ENCODE results near the gene TPRA1.
"Not testable (repeated sequence)": the region's sequence is repeated elsewhere in the genome, so short reads cannot be mapped to it uniquely, and the experiment has no call there.

Gene TPRA1

DNA sequence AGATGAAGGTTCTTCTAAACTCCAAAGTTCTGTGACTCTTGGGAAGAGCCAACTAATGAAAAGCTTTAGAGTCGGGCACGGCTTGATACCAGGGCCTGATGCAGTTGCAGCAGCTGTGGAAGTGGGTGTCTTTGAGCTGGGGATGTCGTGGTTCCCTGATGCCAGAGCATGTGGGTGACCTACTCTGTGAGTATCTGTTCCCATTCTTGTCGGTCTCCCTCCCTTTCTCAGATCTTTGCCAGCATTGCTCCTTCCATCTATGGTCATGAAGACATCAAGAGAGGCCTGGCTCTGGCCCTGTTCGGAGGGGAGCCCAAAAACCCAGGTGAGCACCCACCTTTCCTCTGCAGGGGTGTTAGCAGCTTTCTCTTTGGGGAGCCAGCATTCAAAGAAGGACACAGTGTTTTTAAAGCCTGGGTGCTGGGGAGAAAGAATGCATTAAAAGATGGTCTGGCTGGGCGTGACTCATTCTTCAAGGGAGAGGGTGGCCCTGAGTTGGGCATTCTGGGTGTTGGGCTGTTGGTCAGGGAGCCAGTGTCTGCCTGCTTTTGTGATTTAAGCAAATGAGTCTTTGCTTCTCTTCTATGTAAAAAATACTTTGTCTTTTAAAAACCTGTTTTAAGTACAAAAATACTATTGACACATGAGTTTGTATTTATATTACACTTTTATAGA, 25.2 kb upstream of the TPRA1 start:
- DNase-seq: no peak

DNA sequence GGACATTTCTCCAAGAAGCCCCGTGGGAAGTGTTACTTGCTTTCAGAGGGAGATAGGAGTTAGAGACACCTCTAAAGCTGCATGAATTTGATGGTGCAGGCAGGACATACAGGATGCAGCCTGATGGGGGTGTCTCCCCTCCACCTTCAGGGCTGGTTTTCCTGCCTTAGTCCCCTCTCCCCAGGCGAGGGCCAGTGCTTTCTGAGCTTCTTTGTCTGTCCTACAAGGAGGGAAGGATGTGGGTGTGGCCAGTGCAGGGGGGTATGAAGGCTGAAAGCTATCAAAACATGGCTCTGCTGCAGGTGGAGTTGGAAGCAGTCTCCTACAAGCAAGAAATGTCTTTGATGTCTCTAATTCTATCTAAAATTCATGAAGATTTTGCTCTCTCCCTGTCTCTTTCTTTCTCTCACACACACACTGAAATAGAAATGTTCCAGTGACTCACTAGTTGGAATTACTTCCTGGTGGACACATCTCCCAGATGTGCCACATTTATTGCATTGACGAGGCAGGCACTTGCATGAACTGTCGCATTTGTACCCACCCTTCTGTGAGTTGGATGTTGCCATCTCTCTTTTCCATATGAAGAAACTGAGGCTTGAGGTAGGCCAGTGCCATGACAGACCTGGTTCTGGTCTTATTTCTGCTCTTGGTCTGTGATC, 24.5 kb upstream of the TPRA1 start:
- DNase-seq: no peak

DNA sequence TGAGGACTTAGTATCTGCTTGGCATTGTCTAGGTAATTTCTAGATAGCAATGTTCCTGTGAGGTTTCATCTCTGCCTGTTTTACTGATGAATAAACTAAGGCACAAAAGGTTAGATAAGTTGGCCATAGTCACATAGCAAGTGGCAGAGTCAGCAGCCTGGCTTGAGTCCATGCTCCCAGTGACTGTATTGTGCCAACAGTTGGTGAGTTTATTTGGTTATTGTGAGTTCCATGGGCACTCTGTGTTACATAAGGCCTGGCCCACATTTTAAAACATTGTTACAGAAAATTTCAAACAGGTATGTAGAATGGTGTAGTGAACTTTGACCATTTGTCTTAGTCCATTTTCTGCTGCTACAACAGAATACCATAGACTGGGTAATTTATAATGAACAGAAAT, 22.9 kb upstream of the TPRA1 start:
- no peak for DNase-seq

DNA sequence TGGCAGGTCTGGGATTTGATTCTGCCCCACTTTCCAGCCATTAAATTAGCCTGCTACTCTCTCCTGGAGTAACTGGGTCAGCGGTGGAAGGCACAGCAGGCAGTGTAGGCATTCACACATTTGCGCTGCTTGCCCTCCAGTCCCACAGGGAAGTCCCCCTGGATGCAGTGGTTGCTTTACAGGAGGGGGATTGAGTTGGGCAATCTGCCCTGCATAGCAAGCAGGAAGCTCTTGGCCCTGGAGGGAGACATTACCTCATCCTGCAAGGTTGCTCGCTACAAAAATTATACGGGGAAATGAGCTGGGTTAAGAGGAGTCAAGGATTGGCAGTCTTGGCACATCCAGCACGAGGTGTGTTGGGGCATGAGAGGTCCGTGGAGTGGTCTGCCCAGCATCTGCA, 22.4 kb upstream of the TPRA1 start:
- no peak for DNase-seq

DNA sequence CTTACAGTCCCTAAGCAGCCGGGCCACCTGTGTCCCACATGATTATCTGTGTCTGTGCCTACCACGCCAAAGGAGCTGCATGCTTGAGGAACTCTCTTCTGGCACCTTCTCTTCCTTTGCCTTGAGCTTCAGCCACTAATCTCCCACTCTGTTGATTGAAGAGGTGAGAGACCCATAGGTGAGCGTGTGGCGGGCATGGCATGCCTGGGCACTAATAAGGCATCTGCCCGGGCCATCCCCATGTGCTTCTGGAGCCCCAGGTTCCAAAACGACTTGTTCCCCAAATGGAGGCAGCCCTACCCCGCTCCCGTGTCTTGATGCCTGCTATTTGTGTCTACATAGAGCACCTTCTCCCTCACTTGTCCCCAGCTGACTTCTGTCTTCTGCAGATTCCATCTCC, 20.7 kb upstream of the TPRA1 start:
- DNase-seq: no peak

DNA sequence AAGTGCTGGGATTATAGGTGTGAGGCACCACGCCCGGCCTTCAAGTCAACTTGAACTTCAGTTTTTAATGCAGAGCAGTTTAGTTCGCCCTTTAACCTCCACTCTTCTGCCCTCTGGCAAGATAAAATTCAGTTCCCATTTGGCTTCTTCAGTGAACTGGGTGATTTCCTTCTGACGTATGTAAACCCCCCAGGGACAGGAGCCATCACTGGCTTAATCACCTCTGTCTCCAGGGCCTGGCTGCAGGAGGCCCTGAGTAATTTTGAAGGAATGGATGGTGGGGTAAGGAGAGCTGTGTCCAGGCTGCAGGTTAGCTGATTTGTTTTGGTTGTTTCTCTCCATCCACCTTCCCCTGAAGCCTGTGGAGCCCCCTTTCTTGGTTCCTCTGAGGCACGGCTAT, 19.6 kb upstream of the TPRA1 start:
- no peak for DNase-seq

DNA sequence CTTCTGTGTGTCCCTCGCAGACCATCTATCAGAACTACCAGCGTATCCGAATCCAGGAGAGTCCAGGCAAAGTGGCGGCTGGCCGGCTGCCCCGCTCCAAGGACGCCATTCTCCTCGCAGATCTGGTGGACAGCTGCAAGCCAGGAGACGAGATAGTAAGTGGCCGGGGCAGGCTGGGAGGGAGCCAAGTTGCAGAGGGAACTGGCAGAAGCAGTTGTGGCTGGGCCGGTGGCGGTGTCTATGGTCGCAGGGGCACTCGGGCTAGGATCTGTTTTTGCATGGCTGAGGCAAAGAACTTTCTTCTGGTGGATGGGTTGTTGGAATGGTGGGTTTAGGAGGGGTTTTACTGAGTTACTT, 17.8 kb upstream of the TPRA1 start:
- DNase-seq: no peak

DNA sequence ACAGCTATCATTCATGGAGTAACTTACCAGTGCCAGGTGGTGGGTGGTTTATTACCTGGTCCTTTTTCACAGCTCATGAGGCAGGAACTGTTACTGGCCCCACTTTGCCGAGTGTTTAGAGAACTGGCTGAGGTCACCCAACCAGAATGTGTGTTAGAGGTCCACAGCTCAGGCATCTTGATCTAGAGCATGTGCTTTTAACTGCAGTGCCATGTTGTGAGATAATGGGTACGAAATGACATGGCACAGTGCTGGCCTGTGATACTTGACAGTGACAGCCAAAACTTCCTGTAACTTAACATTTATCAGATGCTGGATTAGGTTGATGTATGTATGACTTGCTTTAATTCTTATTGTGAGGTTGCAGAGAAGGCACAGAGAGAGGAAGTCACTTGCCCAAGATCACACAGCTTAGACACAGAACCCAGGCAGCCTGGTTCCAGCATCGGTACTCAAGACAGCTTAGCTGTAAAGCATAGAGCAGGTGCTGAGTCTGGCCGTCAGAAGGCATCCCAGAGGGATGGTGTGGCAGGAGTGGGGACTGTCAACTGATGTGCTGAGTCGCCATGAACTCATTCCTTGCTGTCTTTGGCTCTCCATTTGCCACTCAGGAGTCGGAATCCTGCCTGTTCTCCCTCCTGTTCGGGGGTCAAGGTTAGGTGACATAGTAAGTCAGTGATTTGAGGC, 17.3 kb upstream of the TPRA1 start:
- DNase-seq: no peak

DNA sequence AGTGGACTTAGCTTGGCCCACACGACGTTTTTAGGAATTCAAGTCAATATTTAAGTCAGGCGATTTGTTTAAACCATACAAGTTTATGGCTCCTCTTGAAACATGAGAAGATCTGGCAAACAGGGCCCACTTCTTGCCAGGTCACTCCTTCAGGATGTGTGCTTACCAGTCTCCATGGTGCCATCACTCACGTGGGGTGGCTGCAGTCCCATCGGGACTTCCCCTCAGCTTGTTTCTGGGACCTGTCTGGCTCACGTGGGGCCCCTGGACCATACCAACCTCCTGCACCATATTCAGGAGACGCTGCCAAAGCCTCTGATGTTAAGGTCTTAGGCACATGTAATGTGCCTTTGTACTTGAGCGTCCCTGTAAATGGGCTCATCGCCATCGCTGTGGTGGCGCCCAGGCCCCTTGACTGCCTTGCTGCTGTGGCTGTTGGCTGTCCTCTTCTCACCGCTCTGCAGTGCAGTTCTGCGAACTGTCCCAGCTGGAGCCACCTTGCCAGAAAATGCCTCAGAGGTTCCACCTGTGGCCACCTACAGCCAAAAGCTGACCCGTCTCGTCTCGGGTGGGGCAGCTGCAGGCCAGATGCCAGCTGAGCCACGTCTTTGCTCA, 16.6 kb upstream of the TPRA1 start:
- DNase-seq: no peak

DNA sequence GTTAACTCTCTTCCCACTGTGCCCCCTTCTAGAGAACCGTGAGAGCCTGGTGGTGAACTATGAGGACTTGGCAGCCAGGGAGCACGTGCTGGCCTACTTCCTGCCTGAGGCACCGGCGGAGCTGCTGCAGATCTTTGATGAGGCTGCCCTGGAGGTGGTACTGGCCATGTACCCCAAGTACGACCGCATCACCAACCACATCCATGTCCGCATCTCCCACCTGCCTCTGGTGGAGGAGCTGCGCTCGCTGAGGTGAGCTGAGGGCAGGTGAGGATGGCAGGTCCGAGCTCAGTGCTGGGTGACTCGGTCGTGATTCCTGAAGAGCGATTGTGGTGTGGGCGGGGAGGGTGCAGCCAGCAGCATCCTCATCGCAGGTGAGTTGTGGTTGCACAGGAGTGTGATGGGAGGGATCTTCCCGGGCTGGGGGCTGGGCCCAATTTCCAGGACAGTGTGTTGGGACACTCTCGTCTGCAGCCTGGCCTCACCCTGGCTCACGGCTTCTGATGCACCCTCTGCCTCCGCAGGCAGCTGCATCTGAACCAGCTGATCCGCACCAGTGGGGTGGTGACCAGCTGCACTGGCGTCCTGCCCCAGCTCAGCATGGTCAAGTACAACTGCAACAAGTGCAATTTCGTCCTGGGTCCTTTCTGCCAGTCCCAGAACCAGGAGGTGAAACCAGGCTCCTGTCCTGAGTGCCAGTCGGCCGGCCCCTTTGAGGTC, 15.7 kb upstream of the TPRA1 start:
- DNase-seq: no peak

DNA sequence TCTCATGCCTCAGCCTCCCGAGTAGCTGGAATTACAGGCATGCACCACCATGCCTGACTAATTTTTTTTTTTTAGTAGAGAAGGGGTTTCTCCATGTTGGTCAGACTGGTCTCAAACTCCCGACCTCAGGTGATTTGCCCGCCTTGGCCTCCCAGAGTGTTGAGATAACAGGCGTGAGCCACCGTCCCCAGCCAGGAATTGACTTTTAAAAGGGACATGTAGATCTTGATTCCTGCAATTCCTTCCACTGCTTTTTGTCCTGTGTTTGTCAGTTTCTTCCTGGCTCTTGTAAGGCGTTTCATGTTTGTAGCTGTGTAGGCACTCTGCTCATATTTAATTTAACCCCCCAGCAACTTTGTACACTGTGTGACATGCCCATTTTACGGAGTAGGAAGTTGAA, 15.0 kb upstream of the TPRA1 start:
- not testable (repeated sequence) for DNase-seq

DNA sequence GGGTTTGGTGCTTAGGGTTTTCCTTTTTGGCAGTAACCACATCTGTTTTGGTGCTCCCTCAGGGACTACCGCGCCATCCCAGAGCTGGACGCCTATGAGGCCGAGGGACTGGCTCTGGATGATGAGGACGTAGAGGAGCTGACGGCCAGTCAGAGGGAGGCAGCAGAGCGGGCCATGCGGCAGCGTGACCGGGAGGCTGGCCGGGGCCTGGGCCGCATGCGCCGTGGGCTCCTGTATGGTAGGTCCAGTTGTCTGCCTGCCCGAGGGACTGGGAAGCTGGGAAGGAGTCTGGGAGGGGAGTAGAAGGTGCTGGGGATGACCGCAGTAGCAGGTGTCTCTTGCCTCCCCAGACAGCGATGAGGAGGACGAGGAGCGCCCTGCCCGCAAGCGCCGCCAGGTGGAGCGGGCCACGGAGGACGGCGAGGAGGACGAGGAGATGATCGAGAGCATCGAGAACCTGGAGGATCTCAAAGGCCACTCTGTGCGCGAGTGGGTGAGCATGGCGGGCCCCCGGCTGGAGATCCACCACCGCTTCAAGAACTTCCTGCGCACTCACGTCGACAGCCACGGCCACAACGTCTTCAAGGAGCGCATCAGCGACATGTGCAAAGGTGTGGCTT, 14.1 kb upstream of the TPRA1 start:
- no peak for DNase-seq

DNA sequence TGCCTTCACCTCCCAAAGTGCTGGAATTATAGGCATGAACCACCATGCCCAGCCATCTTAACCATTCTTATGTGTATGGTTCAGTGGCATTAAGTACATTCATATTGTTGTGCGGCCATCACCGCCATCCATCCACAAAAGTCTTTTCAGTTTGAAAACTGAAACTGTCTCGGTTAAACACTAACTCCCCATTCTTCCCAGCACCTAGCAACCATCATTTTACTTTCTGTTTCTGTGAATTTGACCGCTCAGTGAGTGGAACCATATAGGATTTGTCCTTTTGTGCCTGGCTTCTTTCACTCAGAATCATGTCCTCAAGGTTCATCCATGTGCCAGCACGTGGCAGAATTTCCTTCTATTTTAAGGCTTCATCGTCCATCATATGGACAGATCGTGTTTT, 13.5 kb upstream of the TPRA1 start:
- DNase-seq: no peak

DNA sequence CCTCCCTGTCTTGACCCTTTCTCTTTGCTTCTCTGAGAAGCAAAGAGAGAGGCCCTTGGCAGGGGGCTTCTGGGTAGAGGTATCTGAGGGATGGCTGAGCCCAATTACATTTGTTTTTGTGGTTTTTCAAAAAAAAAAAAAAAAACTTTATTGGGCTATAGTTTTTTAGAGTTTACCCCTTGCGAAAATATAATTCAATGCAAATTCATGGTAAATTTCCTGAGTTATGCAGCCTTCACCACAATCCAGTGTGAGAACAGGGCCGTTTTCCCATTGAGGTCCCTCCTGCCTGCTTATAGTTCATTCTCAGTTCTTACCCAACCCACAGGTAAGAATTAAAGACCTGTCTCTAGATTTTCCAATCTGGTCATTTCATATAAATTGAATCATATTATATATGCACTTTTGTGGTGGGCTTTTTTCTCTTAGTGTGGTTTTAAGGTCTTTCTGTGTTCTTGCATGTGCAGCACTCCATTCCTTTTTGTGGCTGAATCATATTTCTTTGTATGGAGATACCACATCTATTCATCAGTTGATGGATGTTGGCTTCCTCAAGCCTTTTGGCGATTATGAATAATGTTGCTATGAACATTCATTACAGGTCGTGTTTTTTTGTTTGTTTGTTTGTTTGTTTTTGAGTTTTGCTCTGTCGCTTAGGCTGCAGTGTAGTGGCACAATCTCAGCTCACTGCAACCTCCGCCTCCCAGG, 10.4 kb upstream of the TPRA1 start:
- DNase-seq: no peak

DNA sequence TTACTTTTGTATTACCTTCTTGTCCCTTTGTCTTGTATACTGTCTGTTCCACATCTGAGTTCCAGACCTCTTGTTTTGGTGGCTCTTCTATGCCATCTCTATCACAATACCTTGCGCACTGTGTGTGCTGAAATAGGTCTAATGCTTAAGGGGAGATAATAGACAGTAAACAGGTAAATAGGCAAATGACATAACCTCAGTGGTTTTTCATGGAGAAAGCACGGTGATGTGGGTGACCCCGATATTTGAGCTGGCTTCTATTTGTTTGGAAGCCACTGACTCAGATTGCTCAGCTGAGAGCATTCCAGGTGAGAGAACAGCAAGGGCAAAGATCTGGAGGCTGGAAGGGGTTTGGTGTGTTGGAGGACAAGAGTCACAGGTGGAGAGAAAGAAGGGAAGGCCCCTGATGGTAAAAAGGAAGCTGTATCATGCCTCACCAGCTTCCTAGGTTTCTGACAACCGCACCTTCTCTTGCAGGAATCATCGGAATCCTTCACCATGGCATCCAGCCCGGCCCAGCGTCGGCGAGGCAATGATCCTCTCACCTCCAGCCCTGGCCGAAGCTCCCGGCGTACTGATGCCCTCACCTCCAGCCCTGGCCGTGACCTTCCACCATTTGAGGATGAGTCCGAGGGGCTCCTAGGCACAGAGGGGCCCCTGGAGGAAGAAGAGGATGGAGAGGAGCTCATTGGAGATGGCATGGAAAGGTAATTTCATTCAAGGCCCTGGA, 8.5 kb upstream of the TPRA1 start:
- DNase-seq: no peak

DNA sequence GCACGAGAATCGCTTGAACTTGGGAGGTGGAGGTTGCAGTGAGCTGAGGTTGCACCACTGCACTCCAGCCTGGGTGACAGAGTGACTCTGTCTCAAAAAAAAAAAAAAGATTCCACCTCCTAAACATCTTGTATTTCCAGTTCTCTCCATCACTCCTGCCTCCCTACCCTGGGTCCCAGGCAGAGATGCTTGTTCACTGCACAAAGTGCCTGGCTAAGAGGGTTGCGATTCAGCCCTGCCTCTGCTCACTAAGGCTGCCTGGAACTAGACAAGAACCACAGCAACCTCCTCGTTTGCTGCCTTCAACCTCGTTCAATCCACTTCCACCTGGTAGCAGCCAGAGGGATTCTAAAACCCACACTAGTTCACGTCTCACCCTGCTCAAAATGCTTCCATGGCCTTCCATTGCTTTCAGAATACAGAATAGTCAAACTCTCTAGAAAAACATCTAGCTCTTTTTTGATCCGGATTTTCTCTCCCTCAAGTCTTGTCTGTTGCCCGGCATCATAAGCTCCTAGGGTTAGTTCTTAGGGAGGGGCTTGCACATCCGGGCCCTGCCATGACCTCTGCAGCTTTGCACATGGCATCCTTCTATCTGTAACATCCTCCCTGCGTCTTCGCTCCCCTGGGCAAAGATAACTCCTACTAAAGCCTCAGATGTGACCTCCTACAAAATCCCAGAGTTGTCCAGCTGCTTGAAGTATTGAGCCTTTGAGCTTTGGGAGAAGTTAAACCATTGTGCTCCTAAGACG, 6.7 kb upstream of the TPRA1 start:
- DNase-seq: peak; percentile 13 to 25

DNA sequence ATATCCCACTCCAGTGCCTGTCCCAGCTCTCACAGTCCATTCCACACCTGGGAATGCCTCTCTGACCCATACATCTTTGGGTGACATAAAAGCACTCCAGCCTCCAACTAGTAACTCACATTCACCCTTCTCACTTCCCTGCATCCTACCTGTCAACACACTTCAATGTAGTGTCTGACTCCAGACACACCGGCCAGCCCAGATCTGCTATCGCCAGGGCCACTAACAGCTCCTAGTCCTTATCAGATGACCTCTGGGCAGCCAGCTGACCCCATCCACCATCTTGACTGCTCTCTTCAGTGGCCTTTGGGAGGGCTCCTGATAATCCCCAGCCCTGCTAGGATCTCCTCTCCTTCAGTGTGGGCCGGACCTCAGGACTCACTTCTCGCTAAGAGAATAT, 4.8 kb upstream of the TPRA1 start:
- DNase-seq: no peak

DNA sequence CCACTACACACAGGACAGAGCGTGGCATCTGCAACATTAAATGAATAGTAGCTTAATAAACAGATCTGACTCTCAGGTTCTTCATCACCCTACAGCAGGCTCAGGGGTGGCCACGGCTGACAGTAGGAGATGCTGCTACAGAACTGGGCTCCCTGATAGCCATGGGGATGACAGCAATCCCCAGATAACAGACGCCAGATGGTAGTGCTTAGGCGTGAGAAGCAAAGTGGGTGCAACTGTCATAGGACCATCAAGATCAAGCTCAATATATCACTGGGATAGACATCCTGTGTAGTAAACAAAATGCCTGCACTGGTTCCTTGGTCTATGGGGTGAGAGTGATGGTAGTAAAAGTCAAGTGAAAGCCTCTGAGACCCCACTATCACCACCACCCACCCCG, 2.6 kb upstream of the TPRA1 start:
- no peak for DNase-seq

DNA sequence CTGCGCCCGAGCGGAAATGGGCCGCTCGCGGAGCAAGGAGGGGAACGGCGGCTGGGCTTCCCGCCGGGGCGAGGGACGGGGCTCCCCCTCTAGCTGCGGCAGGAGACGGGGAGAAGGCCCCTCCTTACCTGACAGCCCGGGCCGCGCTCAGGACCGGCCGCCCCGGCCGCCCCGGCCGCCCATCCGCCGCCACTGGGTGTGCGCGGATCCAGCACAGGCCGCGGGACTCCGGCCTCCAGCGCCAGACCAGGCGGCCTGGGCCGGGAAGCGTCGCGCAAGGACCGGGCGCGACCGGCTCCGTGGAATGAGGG, 296 bp downstream of the TPRA1 start:
- no peak for DNase-seq

DNA sequence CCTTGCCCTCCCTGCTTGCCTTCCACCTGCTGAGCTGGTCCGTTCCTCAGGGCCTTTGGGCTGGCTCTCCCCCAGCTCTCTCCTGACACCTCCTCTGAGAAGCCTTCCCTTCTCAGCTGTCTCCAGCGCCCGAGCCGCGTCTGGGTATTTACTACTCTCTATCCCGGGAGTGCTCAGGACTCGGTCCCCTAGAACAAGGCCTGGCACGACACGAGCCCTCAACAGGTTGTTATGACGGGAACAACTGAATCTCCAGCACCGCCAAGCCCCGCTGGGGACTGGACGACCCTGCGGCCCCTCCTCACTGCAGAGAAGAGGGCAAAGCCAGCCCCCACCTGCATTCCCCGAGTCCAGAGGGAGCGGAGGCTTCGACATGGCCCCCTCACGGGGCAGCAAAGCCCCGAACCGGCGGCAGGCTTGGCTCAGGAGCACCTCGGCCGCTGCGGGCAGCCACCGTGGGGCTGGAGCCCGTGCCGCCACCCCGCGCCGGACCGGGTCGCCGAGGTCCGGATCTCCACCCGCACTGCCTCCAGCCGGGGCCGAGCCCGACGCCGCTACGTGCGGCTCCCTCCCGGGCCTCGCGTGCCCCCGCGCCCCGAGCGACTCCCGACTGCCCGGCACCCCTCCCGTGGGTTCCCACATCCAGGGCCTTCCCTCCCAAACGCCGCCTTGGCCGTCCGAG, 792 bp downstream of the TPRA1 start:
- no peak for DNase-seq

Measured in Kasumi-1 (cell line).